ENCODE data around the gene WHRN.

The WHRN gene

DNA sequence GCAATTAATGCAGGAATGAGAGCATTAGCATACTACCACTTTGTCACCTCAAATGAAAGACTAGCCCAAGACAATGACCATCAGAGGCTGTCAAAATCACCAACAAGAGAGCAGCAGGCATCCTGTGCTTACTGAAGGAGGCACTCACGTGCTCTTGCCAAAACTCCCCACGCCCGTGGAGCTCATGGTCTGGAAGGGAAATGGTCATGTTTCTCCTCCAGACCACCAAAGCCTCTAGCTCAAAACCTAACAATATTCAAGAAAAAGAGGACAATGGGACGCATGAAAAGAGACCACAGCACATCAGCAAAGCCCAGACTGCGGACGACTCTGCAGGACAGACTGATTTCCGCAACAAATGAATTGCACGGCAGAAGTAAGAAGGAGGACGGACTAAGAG is 130.3 kb downstream of the WHRN start:
- no peak overlapping the region for H4K12ac ChIP-seq (ENCODE audit: low read depth, low read length)
- no peak overlapping the region for H2BK120ac ChIP-seq (ENCODE audit: insufficient read depth, low read length, poor library complexity)
- H2BK5ac ChIP-seq (ENCODE audit: low read depth, low read length, poor library complexity), result no peak overlapping the region
- no peaks in the 10 kb centered on the region for H3K9me3 ChIP-seq (ENCODE audit: insufficient read depth, low read depth, low read length)
- H3K79me1 ChIP-seq (ENCODE audit: low read length), result no peaks in the 10 kb centered on the region
- H3K23ac ChIP-seq (ENCODE audit: low read length), result no peak overlapping the region
- no peak overlapping the region for H2AK5ac ChIP-seq (ENCODE audit: low read length)
- WGBS (ENCODE audit: extremely low coverage, insufficient coverage, insufficient read length), result no CpG with 5 or more reads among the region's 9 CpGs
- no peak overlapping the region for H3K4me3 ChIP-seq (ENCODE audit: low read depth, low read length)
- no peaks in the 10 kb centered on the region for H3K27me3 ChIP-seq (ENCODE audit: insufficient read depth, low read length)
- H3K36me3 ChIP-seq (ENCODE audit: control insufficient read depth in 1 of 2, insufficient read depth in 2 of 2, low read length in 2 of 2), result peaks cover 25 to 28% of the 10 kb centered on the region in 2 experiments
- H3K4me2 ChIP-seq (ENCODE audit: low read length), result no peak overlapping the region
- H3K4me1 ChIP-seq (ENCODE audit: control insufficient read depth in 1 of 2, insufficient read depth in 2 of 2, low read length in 2 of 2), result peaks cover 2 to 7% of the 10 kb centered on the region in 2 experiments
- H2BK12ac ChIP-seq (ENCODE audit: low read length), result no peak overlapping the region
- H3K14ac ChIP-seq (ENCODE audit: low read length), result no peak overlapping the region
- no peak overlapping the region for H3K27ac ChIP-seq (ENCODE audit: low read depth, low read length)
- H3K4ac ChIP-seq (ENCODE audit: low read depth, low read length), result no peak overlapping the region
- H3K9ac ChIP-seq (ENCODE audit: low read length), result no peak overlapping the region
- H4K8ac ChIP-seq (ENCODE audit: low read depth, low read length), result no peak overlapping the region
- H3K18ac ChIP-seq (ENCODE audit: low read length), result no peak overlapping the region
- H4K91ac ChIP-seq (ENCODE audit: low read depth, low read length), result no peak overlapping the region
- H2AFZ ChIP-seq (ENCODE audit: insufficient read depth, low read length, poor library complexity), result no peak overlapping the region
- no peaks in the 10 kb centered on the region for H3K79me2 ChIP-seq (ENCODE audit: control insufficient read depth, insufficient read depth, low read length, poor library complexity)
- no peak for DNase-seq

GRCh38 chr9:114373960-114374730 is 131.1 kb downstream of the WHRN start:
- H2BK5ac ChIP-seq (ENCODE audit: low read depth, low read length, poor library complexity), result no peak overlapping the region
- H3K23ac ChIP-seq (ENCODE audit: low read length), result no peak overlapping the region
- no peak overlapping the region for H3K4me2 ChIP-seq (ENCODE audit: low read length)
- H3K79me1 ChIP-seq (ENCODE audit: low read length), result no peaks in the 10 kb centered on the region
- H3K4ac ChIP-seq (ENCODE audit: low read depth, low read length), result no peak overlapping the region
- no peaks in the 10 kb centered on the region for H3K27me3 ChIP-seq (ENCODE audit: insufficient read depth, low read length)
- H3K9ac ChIP-seq (ENCODE audit: low read length), result no peak overlapping the region
- H2BK120ac ChIP-seq (ENCODE audit: insufficient read depth, low read length, poor library complexity), result no peak overlapping the region
- H2AK5ac ChIP-seq (ENCODE audit: low read length), result no peak overlapping the region
- H4K12ac ChIP-seq (ENCODE audit: low read depth, low read length), result no peak overlapping the region
- H3K4me3 ChIP-seq (ENCODE audit: low read depth, low read length), result no peak overlapping the region
- no peaks in the 10 kb centered on the region for H3K9me3 ChIP-seq (ENCODE audit: insufficient read depth, low read depth, low read length)
- no peak overlapping the region for H4K8ac ChIP-seq (ENCODE audit: low read depth, low read length)
- DNase-seq, result no peak
- no peak overlapping the region for H4K91ac ChIP-seq (ENCODE audit: low read depth, low read length)
- H3K36me3 ChIP-seq (ENCODE audit: control insufficient read depth in 1 of 2, insufficient read depth in 2 of 2, low read length in 2 of 2), result peaks cover 25 to 26% of the 10 kb centered on the region in 2 experiments
- H3K14ac ChIP-seq (ENCODE audit: low read length), result no peak overlapping the region
- H3K18ac ChIP-seq (ENCODE audit: low read length), result no peak overlapping the region
- no CpG with 5 or more reads among the region's 16 CpGs for WGBS (ENCODE audit: extremely low coverage, insufficient coverage, insufficient read length)
- no peak overlapping the region for H2BK12ac ChIP-seq (ENCODE audit: low read length)
- H3K27ac ChIP-seq (ENCODE audit: low read depth, low read length), result no peak overlapping the region
- no peak overlapping the region for H2AFZ ChIP-seq (ENCODE audit: insufficient read depth, low read length, poor library complexity)
- H3K4me1 ChIP-seq (ENCODE audit: control insufficient read depth in 1 of 2, insufficient read depth in 2 of 2, low read length in 2 of 2), result peaks cover 2 to 7% of the 10 kb centered on the region in 2 experiments
- H3K79me2 ChIP-seq (ENCODE audit: control insufficient read depth, insufficient read depth, low read length, poor library complexity), result no peaks in the 10 kb centered on the region

GRCh38 chr9:114372921-114373448 is 132.3 kb downstream of the WHRN start:
- Histone ChIP-seq H2BK12ac (ENCODE audit: low read length) (no peak overlapping the region), H3K9me3 (ENCODE audit: insufficient read depth, low read depth, low read length) (no peaks in the 10 kb centered on the region), H2AFZ (ENCODE audit: insufficient read depth, low read length, poor library complexity) (no peak overlapping the region), H3K27me3 (ENCODE audit: insufficient read depth, low read length) (no peaks in the 10 kb centered on the region), H4K91ac (ENCODE audit: low read depth, low read length) (no peak overlapping the region), H3K4me1 (ENCODE audit: control insufficient read depth in 1 of 2, insufficient read depth in 2 of 2, low read length in 2 of 2) (peaks cover 2 to 7% of the 10 kb centered on the region in 2 experiments), H2AK5ac (ENCODE audit: low read length) (no peak overlapping the region), H4K8ac (ENCODE audit: low read depth, low read length) (no peak overlapping the region), H2BK120ac (ENCODE audit: insufficient read depth, low read length, poor library complexity) (no peak overlapping the region), H3K18ac (ENCODE audit: low read length) (no peak overlapping the region), H3K14ac (ENCODE audit: low read length) (no peak overlapping the region), H3K27ac (ENCODE audit: low read depth, low read length) (no peak overlapping the region), H3K4ac (ENCODE audit: low read depth, low read length) (no peak overlapping the region), H4K12ac (ENCODE audit: low read depth, low read length) (no peak overlapping the region), H3K23ac (ENCODE audit: low read length) (no peak overlapping the region), H3K4me3 (ENCODE audit: low read depth, low read length) (no peak overlapping the region), H3K36me3 (ENCODE audit: control insufficient read depth in 1 of 2, insufficient read depth in 2 of 2, low read length in 2 of 2) (peaks cover 28 to 33% of the 10 kb centered on the region in 2 experiments), H3K79me1 (ENCODE audit: low read length) (no peaks in the 10 kb centered on the region), H3K79me2 (ENCODE audit: control insufficient read depth, insufficient read depth, low read length, poor library complexity) (no peaks in the 10 kb centered on the region), H3K4me2 (ENCODE audit: low read length) (no peak overlapping the region), H2BK5ac (ENCODE audit: low read depth, low read length, poor library complexity) (no peak overlapping the region), H3K9ac (ENCODE audit: low read length) (no peak overlapping the region)
- WGBS (ENCODE audit: extremely low coverage, insufficient coverage, insufficient read length), result no CpG with 5 or more reads among the region's 9 CpGs
- DNase-seq, result no peak

- Histone ChIP-seq H3K27ac (ENCODE audit: low read depth, low read length) (no peak overlapping the region), H2AFZ (ENCODE audit: insufficient read depth, low read length, poor library complexity) (no peak overlapping the region), H3K79me1 (ENCODE audit: low read length) (no peaks in the 10 kb centered on the region), H3K4me2 (ENCODE audit: low read length) (no peak overlapping the region), H3K4me3 (ENCODE audit: low read depth, low read length) (no peak overlapping the region), H2BK120ac (ENCODE audit: insufficient read depth, low read length, poor library complexity) (no peak overlapping the region), H4K8ac (ENCODE audit: low read depth, low read length) (no peak overlapping the region), H3K9me3 (ENCODE audit: insufficient read depth, low read depth, low read length) (no peaks in the 10 kb centered on the region), H3K36me3 (ENCODE audit: control insufficient read depth in 1 of 2, insufficient read depth in 2 of 2, low read length in 2 of 2) (peaks cover 34 to 35% of the 10 kb centered on the region in 2 experiments), H3K9ac (ENCODE audit: low read length) (no peak overlapping the region), H3K4ac (ENCODE audit: low read depth, low read length) (no peak overlapping the region), H3K79me2 (ENCODE audit: control insufficient read depth, insufficient read depth, low read length, poor library complexity) (no peaks in the 10 kb centered on the region), H3K18ac (ENCODE audit: low read length) (no peak overlapping the region), H3K23ac (ENCODE audit: low read length) (no peak overlapping the region), H4K12ac (ENCODE audit: low read depth, low read length) (no peak overlapping the region), H2BK12ac (ENCODE audit: low read length) (no peak overlapping the region), H2AK5ac (ENCODE audit: low read length) (no peak overlapping the region), H3K27me3 (ENCODE audit: insufficient read depth, low read length) (no peaks in the 10 kb centered on the region), H4K91ac (ENCODE audit: low read depth, low read length) (no peak overlapping the region), H3K4me1 (ENCODE audit: control insufficient read depth in 1 of 2, insufficient read depth in 2 of 2, low read length in 2 of 2) (peaks cover 2 to 7% of the 10 kb centered on the region in 2 experiments), H3K14ac (ENCODE audit: low read length) (no peak overlapping the region), H2BK5ac (ENCODE audit: low read depth, low read length, poor library complexity) (no peak overlapping the region)
- WGBS (ENCODE audit: extremely low coverage, insufficient coverage, insufficient read length), result no CpG with 5 or more reads among the region's 14 CpGs
- DNase-seq, result no peak
Measured at GRCh38 chr9:114371973-114372917, 133.0 kb downstream of the WHRN start.

All from trophoblast cell (in vitro differentiated cells and primary cell).